Gastroesophageal sphincter (tissue), 3 donors: ENCODE measurements around the gene IDI1.

ENCODE experiments used
- CTCF ChIP-seq, 4 experiments: fragments of 200-600 bp in 2 of 4; fragments of 450-650 bp in 2 of 4; sonication (generic) in 1 of 4; IDR thresholded peaks; one replicate each; pipeline ENCODE4 v1.5.1; 2017 to 2019; ENCODE audit warnings: antibody characterized with exemption in 4 of 4, mild to moderate bottlenecking in 2 of 4, moderate library complexity in 2 of 4
- EP300 ChIP-seq: sonication (generic); formaldehyde crosslinking; IDR thresholded peaks from one replicate; pipeline ENCODE4 v1.6.1; 2017; ENCODE audit warnings: antibody characterized with exemption, mild to moderate bottlenecking
- POLR2A ChIP-seq, 2 donors: fragments of 450-650 bp; IDR thresholded peaks; one replicate each; pipeline ENCODE4 v1.6.1; 2017; ENCODE audit warnings: antibody characterized with exemption in 2 of 2, mild to moderate bottlenecking in 2 of 2, moderate library complexity in 1 of 2
- POLR2AphosphoS5 ChIP-seq: sonication (generic); formaldehyde crosslinking; IDR thresholded peaks from one replicate; pipeline ENCODE4 v1.6.1; 2017; ENCODE audit warnings: antibody characterized with exemption

- TF ChIP-seq POLR2AphosphoS5 = no peak
- TF ChIP-seq CTCF (IDR thresholded peaks at IDR 0.05) = no peak
- no peak for TF ChIP-seq POLR2A (IDR thresholded peaks at IDR 0.05)
- TF ChIP-seq EP300 = no peak
These were observed 48.5 kb upstream of the IDI1 start for GRCh38 chr10:1097436-1097835.
